Stimulated activated effector memory CD8-positive, alpha-beta T cell treated with anti-CD3 and anti-CD28 coated beads, Interleukin-12 subunit alpha, Interleukin-12 subunit beta, amount 100 ng/mL, for 72 hours (primary cell): ENCODE results near the gene CCDC54.

Source experiments
- ATAC-seq: fragments of 150-1000 bp; cut with Tn5 transposase; 2 replicates; pipeline ENCODE4 v1.10.0; 2021
- DNase-seq, 2 donors: peaks; one replicate each; pipeline ENCODE4 v3.0.0; 2021 to 2022; ENCODE audit warnings: low spot score in 2 of 2
- H3K27ac Mint-ChIP-seq: one replicate; pipeline ENCODE4 v1.8.0; 2022; ENCODE audit warnings: mild to moderate bottlenecking, mixed read lengths
- H3K36me3 Mint-ChIP-seq: one replicate; pipeline ENCODE4 v1.8.0; 2022; ENCODE audit warnings: mild to moderate bottlenecking, mixed read lengths
- H3K4me1 Mint-ChIP-seq: one replicate; pipeline ENCODE4 v1.8.0; 2022; ENCODE audit warnings: mixed read lengths
- H3K4me3 Mint-ChIP-seq: one replicate; pipeline ENCODE4 v1.8.0; 2022; ENCODE audit warnings: mild to moderate bottlenecking, mixed read lengths
- H3K9me3 Mint-ChIP-seq: one replicate; pipeline ENCODE4 v1.8.0; 2022; ENCODE audit warnings: mixed read lengths

Gene CCDC54

DNA sequence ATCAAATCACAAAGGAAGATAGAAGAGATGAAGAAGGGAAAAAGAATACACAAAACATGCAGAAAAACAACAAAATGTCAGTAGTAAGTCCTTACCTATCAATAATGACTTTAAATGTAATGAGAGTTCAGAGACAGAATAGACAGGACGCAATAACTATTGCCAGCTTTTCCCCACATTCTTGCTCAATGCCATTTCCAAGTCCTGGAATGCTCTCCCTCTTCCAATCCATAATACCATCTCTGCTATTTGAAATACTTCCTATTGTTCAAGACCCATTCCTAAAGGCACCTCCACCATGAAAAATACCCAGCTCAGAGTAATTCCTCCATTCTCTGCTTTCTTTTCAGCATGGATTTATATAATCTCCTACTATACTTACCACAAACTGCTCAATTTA, 33.4 kb downstream of the CCDC54 start:
- no peak overlapping the region for H3K4me3 Mint-ChIP-seq
- no peaks in the 10 kb centered on the region for H3K36me3 Mint-ChIP-seq
- no peak for ATAC-seq
- no peak overlapping the region for H3K27ac Mint-ChIP-seq
- no peak for DNase-seq
- no peaks in the 10 kb centered on the region for H3K4me1 Mint-ChIP-seq
- peaks cover 8% of the 10 kb centered on the region for H3K9me3 Mint-ChIP-seq

- Mint-ChIP-seq H3K4me3 (no peak overlapping the region), H3K9me3 (peaks cover 8% of the 10 kb centered on the region), H3K36me3 (no peaks in the 10 kb centered on the region), H3K4me1 (no peaks in the 10 kb centered on the region), H3K27ac (no peak overlapping the region)
- DNase-seq (no peak), ATAC-seq (no peak)
Measured at GRCh38 chr3:107411056-107411455, 33.8 kb downstream of the CCDC54 start.

- Mint-ChIP-seq H3K36me3 (no peaks in the 10 kb centered on the region), H3K9me3 (peaks cover 8% of the 10 kb centered on the region), H3K27ac (no peak overlapping the region), H3K4me3 (no peak overlapping the region), H3K4me1 (no peaks in the 10 kb centered on the region)
- DNase-seq (no peak), ATAC-seq (no peak)
Measured at GRCh38 chr3:107411779-107412178, 34.5 kb downstream of the CCDC54 start.

- ATAC-seq (no peak), DNase-seq (no peak)
- H3K4me1 Mint-ChIP-seq: no peaks in the 10 kb centered on the region
- no peaks in the 10 kb centered on the region for H3K36me3 Mint-ChIP-seq
- H3K4me3 Mint-ChIP-seq: no peak overlapping the region
- H3K27ac Mint-ChIP-seq: no peak overlapping the region
- peaks cover 8% of the 10 kb centered on the region for H3K9me3 Mint-ChIP-seq
Measured at GRCh38 chr3:107412376-107412775, 35.1 kb downstream of the CCDC54 start.

DNA sequence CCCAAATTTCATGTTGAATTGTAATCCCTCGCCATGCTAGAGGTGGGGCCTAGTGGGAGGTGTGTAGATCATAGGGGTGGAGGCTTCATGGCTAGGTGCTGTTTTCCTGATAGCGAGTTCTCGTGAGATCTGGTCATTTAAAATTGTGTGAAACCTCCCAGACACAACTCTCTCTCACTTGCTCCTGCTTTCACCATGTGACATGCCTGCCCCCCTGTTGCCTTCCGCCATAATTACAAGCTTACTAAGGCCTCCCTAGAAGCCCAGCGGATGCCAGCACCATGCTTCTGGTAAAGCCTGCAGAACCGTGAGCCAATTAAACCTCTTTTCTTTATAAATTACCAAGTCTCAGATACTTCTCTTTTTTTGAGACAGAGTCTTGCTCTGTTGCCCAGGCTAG, 36.0 kb downstream of the CCDC54 start:
- Mint-ChIP-seq H3K27ac (no peak overlapping the region), H3K9me3 (peaks cover 8% of the 10 kb centered on the region), H3K4me1 (no peaks in the 10 kb centered on the region), H3K4me3 (no peak overlapping the region), H3K36me3 (no peaks in the 10 kb centered on the region)
- ATAC-seq: no peak
- DNase-seq: no peak

GRCh38 chr3:107414325-107414964, 37.2 kb downstream of the CCDC54 start:
- Mint-ChIP-seq H3K4me1 (no peaks in the 10 kb centered on the region), H3K9me3 (peaks cover 3% of the 10 kb centered on the region), H3K27ac (no peak overlapping the region), H3K4me3 (no peak overlapping the region), H3K36me3 (no peaks in the 10 kb centered on the region)
- no peak for DNase-seq
- ATAC-seq: peak; percentile 79

GRCh38 chr3:107416138-107416537, 38.9 kb downstream of the CCDC54 start:
- DNase-seq (no peak), ATAC-seq (no peak)
- H3K4me3 Mint-ChIP-seq: no peak overlapping the region
- peaks cover 3% of the 10 kb centered on the region for H3K4me1 Mint-ChIP-seq
- H3K27ac Mint-ChIP-seq: no peak overlapping the region
- no peaks in the 10 kb centered on the region for H3K9me3 Mint-ChIP-seq
- H3K36me3 Mint-ChIP-seq: no peaks in the 10 kb centered on the region

- no peak for ATAC-seq
- peaks cover 5% of the 10 kb centered on the region for H3K4me1 Mint-ChIP-seq
- no peak overlapping the region for H3K27ac Mint-ChIP-seq
- no peak overlapping the region for H3K4me3 Mint-ChIP-seq
- no peaks in the 10 kb centered on the region for H3K9me3 Mint-ChIP-seq
- no peaks in the 10 kb centered on the region for H3K36me3 Mint-ChIP-seq
- DNase-seq: no peak
Measured at GRCh38 chr3:107416886-107417285, 39.6 kb downstream of the CCDC54 start.

GRCh38 chr3:107421170-107421792, 44.0 kb downstream of the CCDC54 start:
- no peaks in the 10 kb centered on the region for H3K9me3 Mint-ChIP-seq
- H3K36me3 Mint-ChIP-seq: no peaks in the 10 kb centered on the region
- H3K4me3 Mint-ChIP-seq: peak overlapping the region; percentile 10
- H3K27ac Mint-ChIP-seq: no peak overlapping the region
- H3K4me1 Mint-ChIP-seq: peaks cover 5% of the 10 kb centered on the region
- ATAC-seq: peak; percentile 70
- no peak for DNase-seq

GRCh38 chr3:107421881-107422280, 44.6 kb downstream of the CCDC54 start:
- Mint-ChIP-seq H3K9me3 (no peaks in the 10 kb centered on the region), H3K4me1 (peaks cover 5% of the 10 kb centered on the region), H3K4me3 (no peak overlapping the region), H3K36me3 (no peaks in the 10 kb centered on the region), H3K27ac (no peak overlapping the region)
- ATAC-seq (no peak), DNase-seq (no peak)

GRCh38 chr3:107425033-107425432, 47.8 kb downstream of the CCDC54 start:
- Mint-ChIP-seq H3K4me3 (no peak overlapping the region), H3K27ac (no peak overlapping the region), H3K36me3 (no peaks in the 10 kb centered on the region), H3K4me1 (peaks cover 13% of the 10 kb centered on the region), H3K9me3 (no peaks in the 10 kb centered on the region)
- no peak for ATAC-seq
- no peak for DNase-seq

DNA sequence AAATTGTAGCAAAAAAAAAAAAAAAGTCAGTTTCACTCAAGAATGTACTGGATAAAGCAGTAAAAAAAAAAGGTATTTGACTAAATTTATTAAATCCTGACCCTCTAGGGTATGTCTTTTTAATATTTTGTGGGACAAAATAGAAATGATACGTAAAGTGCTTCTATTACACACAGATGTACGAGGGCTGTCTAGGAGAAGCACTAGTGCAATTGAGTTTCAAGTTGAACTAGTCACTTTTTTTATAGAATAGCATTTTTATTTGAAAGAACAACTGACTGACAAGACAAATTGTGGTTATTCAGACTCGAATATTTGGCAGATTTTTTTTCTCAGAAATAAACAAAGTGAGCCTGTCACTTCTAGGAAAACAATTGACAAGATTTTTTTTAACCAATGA, 49.0 kb downstream of the CCDC54 start:
- Mint-ChIP-seq H3K9me3 (no peaks in the 10 kb centered on the region), H3K36me3 (no peaks in the 10 kb centered on the region), H3K4me3 (no peak overlapping the region), H3K4me1 (peaks cover 19% of the 10 kb centered on the region), H3K27ac (no peak overlapping the region)
- ATAC-seq: no peak
- no peak for DNase-seq
